Lower leg skin (tissue), 4 donors: ENCODE results near the gene RNASEH2C. TPM values are rescaled to one million over a fixed set of nuclear protein-coding genes. Genes with fewer than 3 reads are reported as not detected.

ENCODE experiments used
- DNase-seq, 2 donors: peaks; one replicate each; pipeline ENCODE4 v3.0.0-alpha.2; 2019; ENCODE audit warnings: low spot score in 2 of 2
- H3K4me3 ChIP-seq: fragments of 200-600 bp; sonication (generic); 2 replicates; pipeline ENCODE4 v1.5.1; 2017; ENCODE audit warnings: mild to moderate bottlenecking, low read depth; ENCODE audit not compliant: poor library complexity, severe bottlenecking
- POLR2A ChIP-seq, 2 donors: fragments of 450-650 bp; IDR thresholded peaks; one replicate each; pipeline ENCODE4 v1.6.1; 2016 to 2017; ENCODE audit warnings: antibody characterized with exemption in 2 of 2, mild to moderate bottlenecking in 1 of 2, moderate library complexity in 1 of 2
- WGBS, 2 donors: methylation state at CpG; one replicate each; pipeline ENCODE4 v1.1.5; 2018; 5-methylcytosine and 5-hydroxymethylcytosine counted together
- intact Hi-C: fragments of 100-400 bp; cut with DNase I; formaldehyde crosslinking; loops from one replicate; pipeline ENCODE4 v1.15.0; 2023; ENCODE audit warnings: low total_unique reads
- total RNA-seq, 4 donors: library from RNA; depleted of rRNA; stranded (reverse); fragments of >200 nt; gene quantifications; one replicate each; pipeline ENCODE4 v1.1.0, GENCODE V29; 2016
- TF ChIP-seq, protein P1 (sequence below), 3 donors: fragments of 450-650 bp; IDR thresholded peaks; one replicate each; pipeline ENCODE4 v1.5.1; 2016; ENCODE audit warnings: antibody characterized with exemption in 3 of 3, mild to moderate bottlenecking in 3 of 3, moderate library complexity in 2 of 3

The RNASEH2C gene
- total RNA-seq, 4 donors from 2014 or later = 29.7 to 73.7 (median 57.4) TPM

DNA sequence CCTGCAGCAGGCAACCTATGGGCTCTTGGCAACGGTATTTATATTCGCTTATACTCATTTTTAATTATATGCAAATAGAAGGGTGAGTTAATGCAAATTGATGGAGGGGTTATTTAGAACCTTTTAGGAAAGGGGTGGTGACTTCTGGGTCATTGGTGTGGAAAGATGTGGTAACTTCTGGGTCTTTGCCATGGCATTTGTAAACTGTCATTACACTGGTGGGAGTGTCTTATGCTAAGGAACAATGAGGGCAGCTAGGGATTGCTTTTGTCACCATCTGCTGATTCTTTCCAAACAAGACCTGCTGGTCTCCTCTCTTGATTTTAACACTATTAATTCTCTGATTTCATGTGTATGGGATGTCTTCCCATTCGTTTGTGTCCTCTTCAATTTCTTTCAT lies 20.2 kb downstream of the RNASEH2C start:
- no peak for TF ChIP-seq POLR2A (IDR thresholded peaks at IDR 0.05)
- TF ChIP-seq, protein P1, sequence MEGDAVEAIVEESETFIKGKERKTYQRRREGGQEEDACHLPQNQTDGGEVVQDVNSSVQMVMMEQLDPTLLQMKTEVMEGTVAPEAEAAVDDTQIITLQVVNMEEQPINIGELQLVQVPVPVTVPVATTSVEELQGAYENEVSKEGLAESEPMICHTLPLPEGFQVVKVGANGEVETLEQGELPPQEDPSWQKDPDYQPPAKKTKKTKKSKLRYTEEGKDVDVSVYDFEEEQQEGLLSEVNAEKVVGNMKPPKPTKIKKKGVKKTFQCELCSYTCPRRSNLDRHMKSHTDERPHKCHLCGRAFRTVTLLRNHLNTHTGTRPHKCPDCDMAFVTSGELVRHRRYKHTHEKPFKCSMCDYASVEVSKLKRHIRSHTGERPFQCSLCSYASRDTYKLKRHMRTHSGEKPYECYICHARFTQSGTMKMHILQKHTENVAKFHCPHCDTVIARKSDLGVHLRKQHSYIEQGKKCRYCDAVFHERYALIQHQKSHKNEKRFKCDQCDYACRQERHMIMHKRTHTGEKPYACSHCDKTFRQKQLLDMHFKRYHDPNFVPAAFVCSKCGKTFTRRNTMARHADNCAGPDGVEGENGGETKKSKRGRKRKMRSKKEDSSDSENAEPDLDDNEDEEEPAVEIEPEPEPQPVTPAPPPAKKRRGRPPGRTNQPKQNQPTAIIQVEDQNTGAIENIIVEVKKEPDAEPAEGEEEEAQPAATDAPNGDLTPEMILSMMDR (IDR thresholded peaks at IDR 0.05) = no peak
- no peak for DNase-seq
- H3K4me3 ChIP-seq = no peak overlapping the region
- WGBS, 2 donors = 78 to 80% methylated on average over 3 of the region's 3 CpGs
- intact Hi-C loops = loop anchor here (10.0 kb wide), 1 partner anchor 284 kb away; no protein-coding TSS in a partner anchor

GRCh38 chr11:65699306-65699705 lies 21.3 kb downstream of the RNASEH2C start:
- WGBS, 2 donors = 74 to 88% methylated on average over 7 of the region's 7 CpGs
- intact Hi-C loops = no loop called here
- H3K4me3 ChIP-seq = no peak overlapping the region
- TF ChIP-seq POLR2A (IDR thresholded peaks at IDR 0.05) = no peak
- TF ChIP-seq, protein P1 (IDR thresholded peaks at IDR 0.05) = no peak
- DNase-seq = no peak

GRCh38 chr11:65698205-65698604 lies 22.4 kb downstream of the RNASEH2C start:
- 63 to 68% methylated on average over 8 of the region's 8 CpGs for WGBS, 2 donors
- no peak overlapping the region for H3K4me3 ChIP-seq
- no peak for DNase-seq
- TF ChIP-seq, protein P1 (IDR thresholded peaks at IDR 0.05) = no peak
- no peak for TF ChIP-seq POLR2A (IDR thresholded peaks at IDR 0.05)
- intact Hi-C loops = no loop called here

DNA sequence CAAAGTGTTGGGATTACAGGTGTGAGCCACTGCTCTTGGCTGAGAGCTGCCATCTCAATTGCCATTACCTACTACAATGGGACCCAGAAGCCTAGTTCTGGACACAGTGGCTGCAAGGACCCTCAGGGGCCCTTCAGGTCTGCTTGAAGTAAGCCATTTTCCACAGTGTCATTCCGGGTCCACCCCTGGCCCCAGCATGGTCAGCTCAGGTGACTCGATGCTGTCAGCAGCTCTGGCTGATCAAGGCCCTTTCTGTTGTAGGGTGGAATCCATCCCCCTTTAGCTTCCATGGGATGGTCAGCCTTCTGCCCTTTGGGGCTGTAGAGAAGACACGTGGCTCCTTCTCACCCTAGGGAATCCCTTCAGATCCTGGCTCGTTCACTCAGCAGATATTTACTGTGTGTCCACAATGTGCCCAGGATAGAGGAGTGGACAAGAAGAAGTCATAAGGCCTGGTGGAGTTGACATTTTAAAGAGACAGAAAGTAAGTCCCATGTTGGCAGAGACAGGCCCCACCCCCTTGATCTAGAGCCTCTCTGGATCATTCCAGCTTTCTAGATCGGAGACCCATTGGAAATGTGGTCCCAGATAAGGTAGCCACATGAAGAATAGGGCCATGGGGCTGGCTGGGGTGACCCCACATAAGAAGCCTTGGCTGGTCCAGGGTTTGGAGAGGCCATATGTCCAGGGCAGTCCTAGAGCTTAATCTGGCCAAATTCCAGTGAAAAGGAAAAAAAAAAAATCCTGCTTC lies 23.6 kb downstream of the RNASEH2C start:
- WGBS, 2 donors = 82 to 84% methylated on average over 5 of the region's 5 CpGs
- H3K4me3 ChIP-seq = no peak overlapping the region
- intact Hi-C loops = no loop called here
- TF ChIP-seq POLR2A (IDR thresholded peaks at IDR 0.05) = no peak
- TF ChIP-seq, protein P1 (IDR thresholded peaks at IDR 0.05) = no peak
- DNase-seq = no peak

DNA sequence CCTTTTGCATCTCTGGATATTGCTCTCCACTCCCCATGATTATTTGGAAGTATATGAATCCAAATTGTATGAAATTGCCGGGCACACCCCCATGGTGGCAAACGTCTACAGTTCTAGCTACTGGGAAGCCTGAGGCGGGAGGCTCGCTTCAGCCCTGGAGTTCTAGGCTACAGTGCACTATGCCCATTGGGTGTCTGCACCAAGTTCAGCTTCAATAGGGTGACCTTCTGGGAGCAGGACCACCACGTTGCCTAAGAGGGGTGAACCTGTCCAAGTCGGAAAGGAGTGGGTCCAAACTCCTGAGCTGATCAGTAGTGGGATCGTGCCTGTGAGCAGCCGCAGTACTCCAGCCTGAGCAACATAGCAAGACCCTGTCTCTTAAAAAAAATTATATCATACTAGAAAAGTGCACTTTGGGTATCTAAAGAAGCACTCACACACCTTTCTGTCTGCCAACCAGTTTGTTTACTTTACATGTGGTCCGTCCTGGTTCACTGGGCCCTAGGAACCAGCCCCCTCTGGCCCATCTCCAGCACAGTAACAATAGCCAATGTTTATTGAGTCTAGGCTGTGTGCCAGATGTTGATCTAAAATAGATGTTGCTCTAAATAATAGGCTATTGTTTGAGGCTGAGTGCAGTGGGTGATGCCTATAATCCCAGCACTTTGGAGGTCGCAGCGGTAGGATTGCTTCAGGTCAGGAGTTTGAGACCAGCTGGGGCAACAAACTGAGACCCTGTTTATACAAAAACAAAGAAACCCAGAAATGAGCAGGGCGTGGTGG lies 24.9 kb downstream of the RNASEH2C start:
- H3K4me3 ChIP-seq = no peak overlapping the region
- no peak for TF ChIP-seq POLR2A (IDR thresholded peaks at IDR 0.05)
- TF ChIP-seq, protein P1 (IDR thresholded peaks at IDR 0.05) = no peak
- 67 to 78% methylated on average over 12 of the region's 12 CpGs for WGBS, 2 donors
- intact Hi-C loops = no loop called here
- DNase-seq = no peak
